HG03064 (cell line): ENCODE results near the gene S100A10.

Source experiments
- ATAC-seq: cut with Tn5 transposase; IDR thresholded peaks from one replicate; pipeline ENCODE4 v1.9.1; 2021; ENCODE audit warnings: low read depth; ENCODE audit not compliant: unreplicated experiment

Gene S100A10

GRCh38 chr1:151989211-151989862, 4.3 kb downstream of the S100A10 start:
- ATAC-seq, result no peak

GRCh38 chr1:151988405-151988923, 5.2 kb downstream of the S100A10 start:
- ATAC-seq, result no peak

- no peak for ATAC-seq
These were observed 7.0 kb downstream of the S100A10 start for GRCh38 chr1:151986501-151987190.

GRCh38 chr1:151985768-151986167, 7.9 kb downstream of the S100A10 start:
- no peak for ATAC-seq

GRCh38 chr1:151985270-151985669, 8.4 kb downstream of the S100A10 start:
- ATAC-seq, result no peak

- peak; percentile 82 for ATAC-seq
These were observed 9.2 kb downstream of the S100A10 start for GRCh38 chr1:151984313-151984956.

GRCh38 chr1:151982300-151983005, 11.2 kb downstream of the S100A10 start:
- no peak for ATAC-seq

GRCh38 chr1:151981178-151981525, 12.5 kb downstream of the S100A10 start:
- no peak for ATAC-seq

GRCh38 chr1:151980287-151981177, 13.1 kb downstream of the S100A10 start:
- ATAC-seq, result no peak

GRCh38 chr1:151978922-151979321, 14.7 kb downstream of the S100A10 start:
- no peak for ATAC-seq

- no peak for ATAC-seq
These were observed 15.9 kb downstream of the S100A10 start for GRCh38 chr1:151977662-151978230.

- ATAC-seq, result no peak
These were observed 16.8 kb downstream of the S100A10 start for GRCh38 chr1:151976858-151977257.

GRCh38 chr1:151976015-151976343, 17.7 kb downstream of the S100A10 start:
- no peak for ATAC-seq

GRCh38 chr1:151975311-151976014, 18.2 kb downstream of the S100A10 start:
- no peak for ATAC-seq

- no peak for ATAC-seq
These were observed 21.0 kb downstream of the S100A10 start for GRCh38 chr1:151972542-151973248.

GRCh38 chr1:151970626-151971025, 23.0 kb downstream of the S100A10 start:
- no peak for ATAC-seq

GRCh38 chr1:151970128-151970527, 23.5 kb downstream of the S100A10 start:
- ATAC-seq, result no peak

GRCh38 chr1:151968791-151969399, 24.8 kb downstream of the S100A10 start:
- no peak for ATAC-seq
